ENCODE data around the gene KRT10. TPM values are rescaled to one million over a fixed set of nuclear protein-coding genes. Genes with fewer than 3 reads are reported as not detected.

The KRT10 gene
- total RNA-seq, 4 donors from 2014 or later: 6.9 to 47.1 (median 39.8) TPM; not detected in 1

DNA sequence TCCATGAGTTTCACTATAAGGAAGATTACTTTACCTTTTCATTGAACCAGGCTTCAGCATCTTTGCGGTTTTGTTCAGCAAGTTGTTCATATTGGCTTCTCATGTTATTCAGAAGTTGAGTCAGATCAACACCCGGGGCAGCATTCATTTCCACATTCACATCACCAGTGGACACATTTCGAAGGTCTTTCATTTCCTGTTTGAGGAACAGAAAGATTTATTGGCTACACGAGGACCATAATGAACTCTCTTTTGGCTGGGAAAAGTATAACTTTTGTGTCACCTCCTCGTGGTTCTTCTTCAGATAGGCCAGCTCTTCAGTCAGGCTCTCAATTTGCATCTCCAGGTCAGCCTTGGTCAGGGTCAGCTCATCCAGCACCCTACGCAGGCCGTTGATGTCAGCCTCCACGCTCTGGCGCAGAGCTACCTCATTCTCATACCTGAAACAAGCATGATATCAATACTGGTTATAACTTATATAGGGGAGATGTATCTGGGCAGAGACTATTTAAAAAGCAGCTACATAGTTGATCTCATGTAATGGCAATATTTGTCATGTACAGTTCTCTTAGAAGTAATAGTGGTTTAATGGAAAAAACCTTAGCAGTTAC is 2.1 kb downstream of the KRT10 start:
- TF ChIP-seq, protein P1, sequence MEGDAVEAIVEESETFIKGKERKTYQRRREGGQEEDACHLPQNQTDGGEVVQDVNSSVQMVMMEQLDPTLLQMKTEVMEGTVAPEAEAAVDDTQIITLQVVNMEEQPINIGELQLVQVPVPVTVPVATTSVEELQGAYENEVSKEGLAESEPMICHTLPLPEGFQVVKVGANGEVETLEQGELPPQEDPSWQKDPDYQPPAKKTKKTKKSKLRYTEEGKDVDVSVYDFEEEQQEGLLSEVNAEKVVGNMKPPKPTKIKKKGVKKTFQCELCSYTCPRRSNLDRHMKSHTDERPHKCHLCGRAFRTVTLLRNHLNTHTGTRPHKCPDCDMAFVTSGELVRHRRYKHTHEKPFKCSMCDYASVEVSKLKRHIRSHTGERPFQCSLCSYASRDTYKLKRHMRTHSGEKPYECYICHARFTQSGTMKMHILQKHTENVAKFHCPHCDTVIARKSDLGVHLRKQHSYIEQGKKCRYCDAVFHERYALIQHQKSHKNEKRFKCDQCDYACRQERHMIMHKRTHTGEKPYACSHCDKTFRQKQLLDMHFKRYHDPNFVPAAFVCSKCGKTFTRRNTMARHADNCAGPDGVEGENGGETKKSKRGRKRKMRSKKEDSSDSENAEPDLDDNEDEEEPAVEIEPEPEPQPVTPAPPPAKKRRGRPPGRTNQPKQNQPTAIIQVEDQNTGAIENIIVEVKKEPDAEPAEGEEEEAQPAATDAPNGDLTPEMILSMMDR (IDR thresholded peaks at IDR 0.05): no peak
- TF ChIP-seq POLR2A (IDR thresholded peaks at IDR 0.05): no peak
- no peak for DNase-seq
- Histone ChIP-seq H3K4me3 (no peak overlapping the region), H3K36me3 (no peaks in the 10 kb centered on the region), H3K4me1 (peaks cover 0 to 6% of the 10 kb centered on the region in 2 donors), H3K9me3 (no peaks in the 10 kb centered on the region), H3K27ac (peak overlapping the region in 1 of 2 donors; percentile 5), H3K27me3 (no peaks in the 10 kb centered on the region)
- intact Hi-C loops (cut with DNase I; ENCODE audit: low total_unique reads): no loop called here

DNA sequence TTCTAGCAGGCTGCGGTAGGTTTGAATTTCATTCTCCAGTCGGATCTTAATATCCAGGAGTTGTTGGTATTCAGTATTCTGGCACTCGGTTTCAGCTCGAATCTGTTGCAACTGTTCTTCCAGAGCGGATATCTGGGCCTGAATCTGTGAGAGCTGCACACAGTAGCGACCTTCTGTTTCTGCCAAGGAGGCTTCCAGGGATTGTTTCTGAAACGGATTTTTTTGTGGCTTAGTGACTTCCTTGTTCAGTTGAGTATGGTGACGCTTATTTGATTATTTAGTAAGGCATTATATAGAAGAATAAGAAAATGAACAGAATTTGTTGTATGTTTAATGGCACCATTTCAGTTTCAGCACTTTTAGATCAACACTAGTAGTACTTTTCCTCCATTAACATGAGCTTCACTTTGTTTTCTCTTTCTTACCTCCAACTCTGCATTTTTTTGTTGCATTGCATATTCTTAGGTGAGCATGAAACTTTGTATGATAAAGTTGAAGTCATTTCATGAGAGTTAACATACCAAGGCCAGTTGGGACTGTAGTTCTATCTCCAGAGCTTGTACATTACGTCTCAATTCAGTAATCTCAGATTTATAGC is 2.8 kb downstream of the KRT10 start:
- Histone ChIP-seq H3K4me1 (peaks cover 0 to 6% of the 10 kb centered on the region in 2 donors), H3K27ac (peak overlapping the region; percentile 78 to 92), H3K36me3 (no peaks in the 10 kb centered on the region), H3K4me3 (peak overlapping the region; percentile 40 to 93), H3K27me3 (no peaks in the 10 kb centered on the region), H3K9me3 (no peaks in the 10 kb centered on the region)
- TF ChIP-seq, protein P1 (IDR thresholded peaks at IDR 0.05): no peak
- TF ChIP-seq POLR2A (IDR thresholded peaks at IDR 0.05): no peak
- no peak for DNase-seq
- intact Hi-C loops (cut with DNase I; ENCODE audit: low total_unique reads): no loop called here

DNA sequence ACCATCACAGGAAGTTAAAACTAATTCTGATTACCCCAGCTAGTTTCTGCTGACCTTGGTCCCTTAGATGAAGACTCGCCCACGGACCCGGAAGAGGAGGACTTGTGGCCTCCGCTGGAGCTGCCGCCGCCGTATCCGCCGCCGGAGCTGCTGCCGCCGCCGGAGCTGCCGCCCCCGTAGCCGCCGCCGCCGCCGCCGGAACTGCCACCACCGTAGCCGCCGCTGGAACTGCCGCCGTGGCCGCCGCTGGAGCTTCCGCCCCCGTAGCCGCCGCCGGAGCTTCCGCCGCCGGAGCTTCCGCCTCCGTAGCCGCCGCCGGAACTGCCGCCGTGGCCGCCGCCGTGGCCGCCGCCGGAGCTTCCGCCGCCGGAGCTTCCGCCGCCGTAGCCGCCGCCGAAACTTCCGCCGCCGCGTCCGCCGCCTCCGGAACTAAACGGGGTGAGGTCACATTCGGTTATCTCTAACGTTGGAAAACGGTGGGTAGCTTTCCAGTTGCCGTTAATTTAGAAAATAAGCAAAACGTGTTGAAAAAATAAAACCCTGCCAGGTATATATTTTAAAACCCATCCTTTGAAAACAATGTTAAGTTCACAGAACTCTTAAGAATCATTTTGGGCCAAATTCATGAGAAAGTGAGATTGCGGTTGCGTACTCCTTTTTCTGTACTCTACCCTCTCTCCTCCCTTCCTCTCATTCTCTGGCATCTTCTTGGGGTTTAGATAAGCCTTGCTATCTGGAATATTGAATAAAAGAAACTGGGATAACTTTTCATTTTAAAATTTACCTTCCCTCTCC is 3.5 kb downstream of the KRT10 start:
- TF ChIP-seq POLR2A (IDR thresholded peaks at IDR 0.05): peak; percentile 52 to 80
- TF ChIP-seq, protein P1 (IDR thresholded peaks at IDR 0.05): peak in 1 of 4 experiments; percentile 21

DNA sequence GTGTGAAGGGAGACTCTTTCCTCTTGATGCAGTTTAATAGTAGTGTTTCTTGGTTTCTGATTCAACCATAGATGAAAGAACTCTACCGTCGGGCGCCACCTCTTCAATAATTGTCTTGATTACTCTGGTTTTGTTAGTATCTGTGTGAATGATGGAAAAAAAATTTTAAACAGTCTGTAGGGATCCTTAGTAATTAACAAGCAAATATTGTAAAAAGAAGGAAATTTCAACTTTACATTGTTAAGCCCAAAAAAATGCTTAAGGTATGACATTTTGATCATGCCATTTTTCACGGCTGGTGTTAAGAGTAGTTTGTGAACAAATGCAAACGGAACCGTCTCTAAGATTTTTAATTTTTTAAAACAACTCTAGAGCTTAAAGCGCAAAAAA is 4.1 kb downstream of the KRT10 start:
- Histone ChIP-seq H3K9me3 (no peaks in the 10 kb centered on the region), H3K4me3 (peak overlapping the region; percentile 40 to 93), H3K36me3 (no peaks in the 10 kb centered on the region), H3K27ac (peak overlapping the region; percentile 78 to 92), H3K4me1 (peaks cover 0 to 6% of the 10 kb centered on the region in 2 donors), H3K27me3 (no peaks in the 10 kb centered on the region)
- TF ChIP-seq, protein P1 (IDR thresholded peaks at IDR 0.05): no peak
- no peak for TF ChIP-seq POLR2A (IDR thresholded peaks at IDR 0.05)
- intact Hi-C loops (cut with DNase I; ENCODE audit: low total_unique reads): no loop called here
- DNase-seq: no peak

More for the DNA sequence above, 3.5 kb downstream of the KRT10 start:
- H3K36me3 ChIP-seq: no peaks in the 10 kb centered on the region
- H3K9me3 ChIP-seq: no peaks in the 10 kb centered on the region
- no peaks in the 10 kb centered on the region for H3K27me3 ChIP-seq
- H3K4me1 ChIP-seq: peaks cover 0 to 6% of the 10 kb centered on the region in 2 donors
- intact Hi-C loops (cut with DNase I; ENCODE audit: low total_unique reads): no loop called here
- H3K4me3 ChIP-seq: peak overlapping the region; percentile 40 to 93
- H3K27ac ChIP-seq: peak overlapping the region; percentile 78 to 92
- DNase-seq: peak; percentile 74 to 86
